IPS-NIHi11 (cell line): ENCODE measurements around the gene FOXM1.

Source experiments
- DNase-seq: peaks from one replicate; pipeline ENCODE4 v3.0.0; 2012; ENCODE audit warnings: mixed read lengths, low spot score

The FOXM1 gene

GRCh38 chr12:2877047-2877952 lies at the start of gene FOXM1, which contains the start of gene RHNO1:
FOXM1 (minus strand) TSS chr12:2877174; CDS start chr12:2874478, 2,696 bp downstream.
RHNO1 (plus strand) TSS chr12:2877223; CDS start chr12:2885367, 8,144 bp downstream.
- DNase-seq = peak; percentile 98

- DNase-seq = no peak
These were observed 48.5 kb upstream of the FOXM1 start for GRCh38 chr12:2925322-2925995.

- DNase-seq = no peak
These were observed 47.0 kb upstream of the FOXM1 start for GRCh38 chr12:2924019-2924418.

- DNase-seq = no peak
These were observed 46.1 kb upstream of the FOXM1 start for GRCh38 chr12:2923057-2923456.

GRCh38 chr12:2922329-2922728 lies 45.4 kb upstream of the FOXM1 start:
- DNase-seq = no peak

GRCh38 chr12:2919249-2919648 lies 42.3 kb upstream of the FOXM1 start:
- no peak for DNase-seq

GRCh38 chr12:2912216-2912575 lies 35.2 kb upstream of the FOXM1 start:
- DNase-seq = no peak

- no peak for DNase-seq
These were observed 27.3 kb upstream of the FOXM1 start for GRCh38 chr12:2904260-2904659.

- DNase-seq = no peak
These were observed 25.4 kb upstream of the FOXM1 start for GRCh38 chr12:2902272-2902880.

GRCh38 chr12:2900642-2901041 lies 23.7 kb upstream of the FOXM1 start:
- DNase-seq = no peak

GRCh38 chr12:2897418-2897817 lies 20.4 kb upstream of the FOXM1 start:
- no peak for DNase-seq

- DNase-seq = no peak
These were observed 18.5 kb upstream of the FOXM1 start for GRCh38 chr12:2895511-2895910.

GRCh38 chr12:2895051-2895451 lies 18.1 kb upstream of the FOXM1 start:
- DNase-seq = no peak

GRCh38 chr12:2893007-2893406 lies 16.0 kb upstream of the FOXM1 start:
- no peak for DNase-seq

GRCh38 chr12:2892246-2892645 lies 15.3 kb upstream of the FOXM1 start:
- no peak for DNase-seq

- peak; percentile 60 for DNase-seq
These were observed 14.5 kb upstream of the FOXM1 start for GRCh38 chr12:2891240-2892053.

GRCh38 chr12:2890388-2891239 lies 13.6 kb upstream of the FOXM1 start, which contains the start of gene TULP3:
TULP3 (plus strand) TSS chr12:2890891; CDS start chr12:2890948, 57 bp downstream.
- peak; percentile 96 for DNase-seq

- DNase-seq = no peak
These were observed 13.0 kb upstream of the FOXM1 start for GRCh38 chr12:2890001-2890387.

- DNase-seq = no peak
These were observed 9.9 kb upstream of the FOXM1 start for GRCh38 chr12:2886768-2887450.

GRCh38 chr12:2884810-2885209 lies 7.8 kb upstream of the FOXM1 start:
- no peak for DNase-seq
